ENCODE measurements around the gene GRID2.

DNA sequence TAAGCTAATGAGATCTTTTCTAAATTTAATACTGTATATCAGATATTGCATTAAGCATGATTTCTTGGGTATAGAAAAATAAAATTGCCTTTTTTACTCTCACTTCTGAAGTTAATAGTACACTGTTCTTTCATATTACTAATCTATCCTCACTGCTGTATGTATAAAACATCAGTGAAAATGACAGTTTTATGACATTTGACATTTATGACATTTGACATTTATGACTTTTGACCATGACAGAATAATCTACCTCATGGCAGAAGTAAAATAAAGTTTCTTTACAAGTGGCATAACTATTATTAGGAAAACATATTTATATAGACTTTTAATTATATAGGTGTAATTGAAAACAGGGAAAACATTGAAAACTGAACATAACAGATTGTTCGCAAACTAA lies 13.3 kb downstream of the GRID2 start:
- TF ChIP-seq RAD21 (IDR thresholded peaks at IDR 0.05; ENCODE audit: low read length), result no peak
- TF ChIP-seq, protein P1, sequence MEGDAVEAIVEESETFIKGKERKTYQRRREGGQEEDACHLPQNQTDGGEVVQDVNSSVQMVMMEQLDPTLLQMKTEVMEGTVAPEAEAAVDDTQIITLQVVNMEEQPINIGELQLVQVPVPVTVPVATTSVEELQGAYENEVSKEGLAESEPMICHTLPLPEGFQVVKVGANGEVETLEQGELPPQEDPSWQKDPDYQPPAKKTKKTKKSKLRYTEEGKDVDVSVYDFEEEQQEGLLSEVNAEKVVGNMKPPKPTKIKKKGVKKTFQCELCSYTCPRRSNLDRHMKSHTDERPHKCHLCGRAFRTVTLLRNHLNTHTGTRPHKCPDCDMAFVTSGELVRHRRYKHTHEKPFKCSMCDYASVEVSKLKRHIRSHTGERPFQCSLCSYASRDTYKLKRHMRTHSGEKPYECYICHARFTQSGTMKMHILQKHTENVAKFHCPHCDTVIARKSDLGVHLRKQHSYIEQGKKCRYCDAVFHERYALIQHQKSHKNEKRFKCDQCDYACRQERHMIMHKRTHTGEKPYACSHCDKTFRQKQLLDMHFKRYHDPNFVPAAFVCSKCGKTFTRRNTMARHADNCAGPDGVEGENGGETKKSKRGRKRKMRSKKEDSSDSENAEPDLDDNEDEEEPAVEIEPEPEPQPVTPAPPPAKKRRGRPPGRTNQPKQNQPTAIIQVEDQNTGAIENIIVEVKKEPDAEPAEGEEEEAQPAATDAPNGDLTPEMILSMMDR (IDR thresholded peaks at IDR 0.05), result no peak
- TF ChIP-seq MXI1 (IDR thresholded peaks at IDR 0.05; ENCODE audit: low read depth, low read length), result no peak
- TF ChIP-seq TEAD4 (IDR thresholded peaks at IDR 0.05; ENCODE audit: borderline replicate concordance, insufficient read depth), result no peak
- TF ChIP-seq, protein P2, sequence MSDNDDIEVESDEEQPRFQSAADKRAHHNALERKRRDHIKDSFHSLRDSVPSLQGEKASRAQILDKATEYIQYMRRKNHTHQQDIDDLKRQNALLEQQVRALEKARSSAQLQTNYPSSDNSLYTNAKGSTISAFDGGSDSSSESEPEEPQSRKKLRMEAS (IDR thresholded peaks at IDR 0.05; ENCODE audit: low read depth), result no peak
- no peak for TF ChIP-seq CHD2 (IDR thresholded peaks at IDR 0.05; ENCODE audit: low read length, partially characterized antibody)
- TF ChIP-seq TCF12 (IDR thresholded peaks at IDR 0.05), result no peak
- TF ChIP-seq, protein P3, sequence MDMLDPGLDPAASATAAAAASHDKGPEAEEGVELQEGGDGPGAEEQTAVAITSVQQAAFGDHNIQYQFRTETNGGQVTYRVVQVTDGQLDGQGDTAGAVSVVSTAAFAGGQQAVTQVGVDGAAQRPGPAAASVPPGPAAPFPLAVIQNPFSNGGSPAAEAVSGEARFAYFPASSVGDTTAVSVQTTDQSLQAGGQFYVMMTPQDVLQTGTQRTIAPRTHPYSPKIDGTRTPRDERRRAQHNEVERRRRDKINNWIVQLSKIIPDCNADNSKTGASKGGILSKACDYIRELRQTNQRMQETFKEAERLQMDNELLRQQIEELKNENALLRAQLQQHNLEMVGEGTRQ (IDR thresholded peaks at IDR 0.05; ENCODE audit: borderline replicate concordance, low read depth, low read length), result no peak
- TF ChIP-seq, protein P4, sequence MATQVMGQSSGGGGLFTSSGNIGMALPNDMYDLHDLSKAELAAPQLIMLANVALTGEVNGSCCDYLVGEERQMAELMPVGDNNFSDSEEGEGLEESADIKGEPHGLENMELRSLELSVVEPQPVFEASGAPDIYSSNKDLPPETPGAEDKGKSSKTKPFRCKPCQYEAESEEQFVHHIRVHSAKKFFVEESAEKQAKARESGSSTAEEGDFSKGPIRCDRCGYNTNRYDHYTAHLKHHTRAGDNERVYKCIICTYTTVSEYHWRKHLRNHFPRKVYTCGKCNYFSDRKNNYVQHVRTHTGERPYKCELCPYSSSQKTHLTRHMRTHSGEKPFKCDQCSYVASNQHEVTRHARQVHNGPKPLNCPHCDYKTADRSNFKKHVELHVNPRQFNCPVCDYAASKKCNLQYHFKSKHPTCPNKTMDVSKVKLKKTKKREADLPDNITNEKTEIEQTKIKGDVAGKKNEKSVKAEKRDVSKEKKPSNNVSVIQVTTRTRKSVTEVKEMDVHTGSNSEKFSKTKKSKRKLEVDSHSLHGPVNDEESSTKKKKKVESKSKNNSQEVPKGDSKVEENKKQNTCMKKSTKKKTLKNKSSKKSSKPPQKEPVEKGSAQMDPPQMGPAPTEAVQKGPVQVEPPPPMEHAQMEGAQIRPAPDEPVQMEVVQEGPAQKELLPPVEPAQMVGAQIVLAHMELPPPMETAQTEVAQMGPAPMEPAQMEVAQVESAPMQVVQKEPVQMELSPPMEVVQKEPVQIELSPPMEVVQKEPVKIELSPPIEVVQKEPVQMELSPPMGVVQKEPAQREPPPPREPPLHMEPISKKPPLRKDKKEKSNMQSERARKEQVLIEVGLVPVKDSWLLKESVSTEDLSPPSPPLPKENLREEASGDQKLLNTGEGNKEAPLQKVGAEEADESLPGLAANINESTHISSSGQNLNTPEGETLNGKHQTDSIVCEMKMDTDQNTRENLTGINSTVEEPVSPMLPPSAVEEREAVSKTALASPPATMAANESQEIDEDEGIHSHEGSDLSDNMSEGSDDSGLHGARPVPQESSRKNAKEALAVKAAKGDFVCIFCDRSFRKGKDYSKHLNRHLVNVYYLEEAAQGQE (IDR thresholded peaks at IDR 0.05; ENCODE audit: low read depth, low read length), result no peak
- no peak for TF ChIP-seq GABPA (IDR thresholded peaks at IDR 0.05; ENCODE audit: low read depth)
- TF ChIP-seq RFX5 (IDR thresholded peaks at IDR 0.05; ENCODE audit: low read length), result no peak
- no peak for TF ChIP-seq POLR2AphosphoS5 (IDR thresholded peaks at IDR 0.05; ENCODE audit: low read depth, low read length)
- no peak for TF ChIP-seq EP300 (IDR thresholded peaks at IDR 0.05; ENCODE audit: borderline replicate concordance in 1 of 2, low read depth in 1 of 2, low read length in 1 of 2)

Measured in SK-N-SH (cell line).